ENCODE measurements around the gene ZFPM1.
"Not testable (repeated sequence)": the region's sequence is repeated elsewhere in the genome, so short reads cannot be mapped to it uniquely, and the experiment has no call there.

The ZFPM1 gene

GRCh38 chr16:88484505-88485365 is 31.7 kb downstream of the ZFPM1 start:
- H3K27ac Mint-ChIP-seq, result no peak overlapping the region

GRCh38 chr16:88485366-88485741 is 32.3 kb downstream of the ZFPM1 start:
- not testable (repeated sequence) for H3K4me1 Mint-ChIP-seq; H3K9me3 Mint-ChIP-seq; H3K27ac Mint-ChIP-seq; H3K4me3 Mint-ChIP-seq; H3K36me3 Mint-ChIP-seq (ENCODE audit: low read depth); H3K27me3 Mint-ChIP-seq (ENCODE audit: low read depth)

More at GRCh38 chr16:88484505-88485365, 31.7 kb downstream of the ZFPM1 start:
- Mint-ChIP-seq H3K27me3 (ENCODE audit: low read depth) (no peaks in the 10 kb centered on the region), H3K4me3 (no peak overlapping the region), H3K9me3 (no peaks in the 10 kb centered on the region), H3K36me3 (ENCODE audit: low read depth) (no peaks in the 10 kb centered on the region), H3K4me1 (peaks cover 3% of the 10 kb centered on the region)
- TF ChIP-seq CTCF (IDR thresholded peaks at IDR 0.05; ENCODE audit: unreplicated experiment in 3 of 3), result no peak

- no peak for TF ChIP-seq CTCF (IDR thresholded peaks at IDR 0.05; ENCODE audit: unreplicated experiment in 3 of 3)
- Mint-ChIP-seq H3K4me1 (peaks cover 3% of the 10 kb centered on the region), H3K36me3 (ENCODE audit: low read depth) (no peaks in the 10 kb centered on the region), H3K4me3 (no peak overlapping the region), H3K27ac (no peak overlapping the region), H3K9me3 (no peaks in the 10 kb centered on the region), H3K27me3 (ENCODE audit: low read depth) (no peaks in the 10 kb centered on the region)
These were observed 33.5 kb downstream of the ZFPM1 start for GRCh38 chr16:88486398-88487123.

GRCh38 chr16:88487124-88487432 is 34.0 kb downstream of the ZFPM1 start:
- H3K27me3 Mint-ChIP-seq (ENCODE audit: low read depth), result no peaks in the 10 kb centered on the region
- no peak overlapping the region for H3K27ac Mint-ChIP-seq
- H3K36me3 Mint-ChIP-seq (ENCODE audit: low read depth), result no peaks in the 10 kb centered on the region
- no peak for TF ChIP-seq CTCF (IDR thresholded peaks at IDR 0.05; ENCODE audit: unreplicated experiment in 3 of 3)
- no peaks in the 10 kb centered on the region for H3K9me3 Mint-ChIP-seq
- no peak overlapping the region for H3K4me3 Mint-ChIP-seq
- no peaks in the 10 kb centered on the region for H3K4me1 Mint-ChIP-seq

- Mint-ChIP-seq H3K27me3 (ENCODE audit: low read depth) (no peaks in the 10 kb centered on the region), H3K36me3 (ENCODE audit: low read depth) (no peaks in the 10 kb centered on the region), H3K9me3 (no peaks in the 10 kb centered on the region), H3K4me1 (no peaks in the 10 kb centered on the region), H3K4me3 (no peak overlapping the region), H3K27ac (peak overlapping the region in 2 of 3 experiments; percentile 22 to 55)
- TF ChIP-seq CTCF (IDR thresholded peaks at IDR 0.05; ENCODE audit: unreplicated experiment in 3 of 3), result no peak
These were observed 35.1 kb downstream of the ZFPM1 start for GRCh38 chr16:88487920-88488851.

- H3K27ac Mint-ChIP-seq, result no peak overlapping the region
- no peak for TF ChIP-seq CTCF (IDR thresholded peaks at IDR 0.05; ENCODE audit: unreplicated experiment in 3 of 3)
- no peak overlapping the region for H3K4me3 Mint-ChIP-seq
- H3K9me3 Mint-ChIP-seq, result no peaks in the 10 kb centered on the region
- no peaks in the 10 kb centered on the region for H3K27me3 Mint-ChIP-seq (ENCODE audit: low read depth)
- H3K36me3 Mint-ChIP-seq (ENCODE audit: low read depth), result no peaks in the 10 kb centered on the region
- H3K4me1 Mint-ChIP-seq, result no peaks in the 10 kb centered on the region
These were observed 36.2 kb downstream of the ZFPM1 start for GRCh38 chr16:88489163-88489741.
